HepG2 (cell line): ENCODE results near the gene FXYD4. TPM values are rescaled to one million over a fixed set of nuclear protein-coding genes. Genes with fewer than 3 reads are reported as not detected.

Source experiments
- AKAP8 ChIP-seq: sonication (generic); formaldehyde crosslinking; IDR thresholded peaks from 2 replicates; pipeline ENCODE4 v1.5.1; 2020; ENCODE audit warnings: mild to moderate bottlenecking, missing genetic modification reagents
- ATM ChIP-seq: fragments of 450-650 bp; IDR thresholded peaks from 2 replicates; pipeline ENCODE4 v1.7.1; 2017; ENCODE audit warnings: mild to moderate bottlenecking, borderline replicate concordance
- CHD2 ChIP-seq: IDR thresholded peaks from 2 replicates; pipeline ENCODE4 v1.6.1; 2011; ENCODE audit warnings: low read depth, low read length, improper control_type of control experiment
- DMTF1 ChIP-seq: sonication (generic); formaldehyde crosslinking; IDR thresholded peaks from 2 replicates; pipeline ENCODE4 v1.4.0; 2020; ENCODE audit warnings: mild to moderate bottlenecking, missing genetic modification reagents
- E2F2 ChIP-seq: sonication (generic); formaldehyde crosslinking; IDR thresholded peaks from 2 replicates; pipeline ENCODE4 v1.4.0; 2020; ENCODE audit warnings: missing genetic modification reagents, borderline replicate concordance
- SRSF1 ChIP-seq: fragments of 200-400 bp; formaldehyde crosslinking; optimal IDR thresholded peaks from 2 replicates; pipeline ENCODE3; 2017; ENCODE audit warnings: mild to moderate bottlenecking, low read depth, low read length, moderate library complexity
- ZBTB7B ChIP-seq: sonication (generic); formaldehyde crosslinking; IDR thresholded peaks from 2 replicates; pipeline ENCODE4 v1.4.0; 2020; ENCODE audit warnings: missing genetic modification reagents
- ZNF318 ChIP-seq: sonication (generic); formaldehyde crosslinking; IDR thresholded peaks from 2 replicates; pipeline ENCODE4 v1.4.0; 2020; ENCODE audit warnings: mild to moderate bottlenecking, missing genetic modification reagents
- polyA plus RNA-seq, 8 experiments: library from polyadenylated mRNA; depleted of rRNA in 3 of 8; stranded (reverse) in 7 of 8; unstranded in 1 of 8; fragments of >200 nt; fragmentation: Illumina TruSeq in 4 of 8; extraction: Trizol in 4 of 8; gene quantifications; 2 replicates each; pipeline versions ENCODE4 v1.2.1 to v1.2.3, GENCODE V29; 2011 to 2016; ENCODE audit warnings: low read depth in 4 of 8, missing spikeins in 1 of 8, mixed read lengths in 1 of 8; ENCODE audit not compliant: insufficient read depth in 1 of 8
- total RNA-seq, 5 experiments: library from RNA; depleted of rRNA; stranded (reverse); fragments of >200 nt; fragmentation: Illumina TruSeq; extraction: Trizol; gene quantifications; 2 replicates each; pipeline ENCODE4 v1.2.3, GENCODE V29; 2016; ENCODE audit warnings: low read depth in 1 of 5

Gene FXYD4
- total and polyA plus RNA-seq, 2 of the 13 experiments (the other 11 are each of a cell fraction or from before 2014, with no cell fraction given), result not detected

GRCh38 chr10:43408710-43409384 lies 37.4 kb downstream of the FXYD4 start, which contains the start of gene HNRNPF (continued):
- TF ChIP-seq ZNF318 (CRISPR knock-in tag) (peak; percentile 45; the same call in 1 of the 2 replicates), CHD2 (no peak), ZBTB7B (CRISPR knock-in tag) (no peak; the same call in 1 of the 2 replicates), DMTF1 (CRISPR knock-in tag) (no peak), E2F2 (peak; percentile 85; the same call in 1 of the 2 replicates), ATM (no peak), SRSF1 (peak; percentile 33), AKAP8 (CRISPR knock-in tag) (no peak)
